ENCODE measurements around the gene JMJD1C.
"Not testable (repeated sequence)": the region's sequence is repeated elsewhere in the genome, so short reads cannot be mapped to it uniquely, and the experiment has no call there.

Gene JMJD1C

GRCh38 chr10:63352976-63353375 lies 112.8 kb downstream of the JMJD1C start:
- DNase-seq = no peak

GRCh38 chr10:63348245-63348850 lies 117.4 kb downstream of the JMJD1C start:
- no peak for DNase-seq

- no peak for DNase-seq
These were observed 119.7 kb downstream of the JMJD1C start for GRCh38 chr10:63346015-63346441.

GRCh38 chr10:63344269-63344668 lies 121.5 kb downstream of the JMJD1C start:
- DNase-seq = no peak

GRCh38 chr10:63343476-63343875 lies 122.3 kb downstream of the JMJD1C start:
- no peak for DNase-seq

GRCh38 chr10:63339640-63340039 lies 126.1 kb downstream of the JMJD1C start:
- DNase-seq = not testable (repeated sequence)

- DNase-seq = no peak
These were observed 128.1 kb downstream of the JMJD1C start for GRCh38 chr10:63337455-63338251.

- DNase-seq = no peak
These were observed 134.2 kb downstream of the JMJD1C start for GRCh38 chr10:63331586-63331985.

GRCh38 chr10:63324495-63324854 lies 141.3 kb downstream of the JMJD1C start:
- no peak for DNase-seq

GRCh38 chr10:63323701-63324494 lies 141.9 kb downstream of the JMJD1C start:
- DNase-seq = no peak

GRCh38 chr10:63320683-63321082 lies 145.1 kb downstream of the JMJD1C start:
- DNase-seq = no peak

GRCh38 chr10:63319231-63319630 lies 146.5 kb downstream of the JMJD1C start:
- DNase-seq = no peak

- DNase-seq = no peak
These were observed 147.3 kb downstream of the JMJD1C start for GRCh38 chr10:63318491-63318890.

- no peak for DNase-seq
These were observed 151.8 kb downstream of the JMJD1C start for GRCh38 chr10:63314020-63314419.

GRCh38 chr10:63313066-63313717 lies 152.6 kb downstream of the JMJD1C start:
- no peak for DNase-seq

GRCh38 chr10:63308628-63309027 lies 157.1 kb downstream of the JMJD1C start:
- DNase-seq = no peak

- DNase-seq = no peak
These were observed 161.6 kb downstream of the JMJD1C start for GRCh38 chr10:63304146-63304545.

- DNase-seq = no peak
These were observed 165.0 kb downstream of the JMJD1C start for GRCh38 chr10:63300801-63301200.

GRCh38 chr10:63297941-63298340 lies 167.8 kb downstream of the JMJD1C start:
- no peak for DNase-seq

GRCh38 chr10:63294781-63295180 lies 171.0 kb downstream of the JMJD1C start:
- no peak for DNase-seq

GRCh38 chr10:63292847-63293246 lies 172.9 kb downstream of the JMJD1C start:
- not testable (repeated sequence) for DNase-seq

GRCh38 chr10:63288170-63288569 lies 177.6 kb downstream of the JMJD1C start:
- DNase-seq = no peak

GRCh38 chr10:63286754-63287264 lies 179.0 kb downstream of the JMJD1C start:
- no peak for DNase-seq
